Activated CD4-positive, alpha-beta T cell treated with anti-CD3 and anti-CD28 coated beads, Interleukin-2, amount 50 U/mL, for 4 hours (primary cell): ENCODE results near the gene PC.

Source experiments
- DNase-seq, 2 experiments: peaks; one replicate each; pipeline ENCODE4 v3.0.0-alpha.2; 2020

Gene PC

GRCh38 chr11:66882561-66883015 lies 75.6 kb downstream of the PC start:
- DNase-seq, result no peak

DNA sequence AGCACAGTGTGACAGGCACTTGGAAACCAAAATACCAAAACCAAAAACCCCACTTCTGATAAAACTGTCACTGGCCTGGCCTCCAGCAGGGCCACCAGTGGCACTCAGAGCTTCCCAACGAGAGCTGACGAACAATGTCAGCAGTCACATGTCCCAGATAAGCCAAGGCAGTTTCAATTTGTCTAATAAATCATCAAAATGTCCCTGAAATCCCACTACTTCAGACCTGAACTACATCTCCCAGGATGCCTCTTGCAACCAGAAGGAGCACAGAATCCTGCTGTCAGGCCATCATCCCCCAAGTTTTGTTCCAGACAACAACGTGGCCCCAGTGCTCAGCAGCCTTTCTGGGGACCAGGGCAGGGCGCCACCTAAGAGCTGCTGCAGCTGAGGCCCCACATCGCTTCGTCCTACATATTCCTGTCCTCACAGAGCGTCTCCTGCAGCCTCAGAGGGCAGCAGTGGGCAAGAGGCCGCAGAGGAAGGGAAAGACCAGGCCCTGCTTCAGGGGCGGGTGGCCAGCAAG lies 76.2 kb downstream of the PC start:
- no peak for DNase-seq

- no peak for DNase-seq
Measured at GRCh38 chr11:66881451-66881835, 76.7 kb downstream of the PC start.

DNA sequence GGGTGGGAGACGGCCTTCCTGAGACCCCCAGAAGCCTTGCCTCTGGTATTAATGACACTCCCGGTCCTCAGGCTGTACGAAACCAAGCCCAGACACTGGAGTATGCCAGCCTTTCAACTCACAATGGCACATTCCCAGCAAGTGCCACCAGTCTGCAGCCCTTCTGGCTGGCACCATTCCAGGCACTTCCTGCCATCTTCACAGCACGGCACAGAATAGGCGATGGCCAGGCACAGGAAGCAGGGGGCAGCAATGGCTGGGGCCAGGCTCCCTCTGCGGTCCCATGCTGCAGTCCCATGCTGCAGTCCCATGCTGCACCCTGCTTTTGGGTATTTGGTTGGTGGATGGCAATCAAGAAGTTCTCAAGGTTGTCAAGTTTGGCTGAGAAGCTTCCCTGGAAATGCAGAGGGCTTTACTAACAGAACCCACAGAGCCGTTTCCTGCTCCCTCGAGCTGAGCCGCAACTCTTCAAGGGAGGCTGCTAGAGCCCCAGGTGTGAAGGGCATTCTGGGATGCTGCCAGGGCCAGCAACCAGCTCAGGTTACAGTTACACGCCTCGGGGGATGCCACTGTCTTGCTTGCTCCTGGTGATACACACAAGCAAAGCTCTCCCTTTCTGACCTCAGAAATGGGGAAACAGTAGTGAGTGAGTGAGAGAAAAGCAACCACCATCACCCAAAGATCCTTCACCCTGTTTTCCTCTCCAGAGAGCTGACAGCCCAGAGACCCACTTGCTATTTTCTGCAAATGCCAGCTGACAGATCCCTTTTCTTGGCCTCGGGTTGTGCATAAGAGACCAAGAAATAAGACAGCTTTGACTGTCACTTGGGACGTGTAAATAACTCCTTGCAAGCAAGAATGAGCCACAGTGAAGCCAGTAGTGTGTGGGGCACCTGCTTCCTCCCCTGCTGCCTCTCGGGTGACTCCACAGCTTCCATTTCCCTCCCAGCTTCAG lies 77.4 kb downstream of the PC start:
- DNase-seq, result no peak

DNA sequence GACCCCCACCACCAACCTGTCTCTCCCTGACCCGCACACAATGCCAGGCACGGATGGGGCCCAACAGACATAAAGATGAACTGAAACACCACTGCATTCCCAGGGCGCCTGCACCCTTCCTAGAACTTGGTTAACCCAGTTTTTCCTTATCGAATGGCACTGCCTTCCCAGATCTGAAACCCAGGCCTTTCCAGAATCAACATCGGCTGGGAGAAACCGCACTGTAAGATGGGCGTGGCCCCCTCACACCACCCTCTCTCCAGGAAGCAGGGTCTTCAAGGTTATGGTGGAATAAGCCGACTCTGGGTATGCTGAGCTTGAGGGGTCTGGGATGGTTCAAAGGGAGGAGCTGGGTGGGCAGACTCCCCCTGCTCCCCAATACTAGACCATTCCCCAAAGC lies 78.2 kb downstream of the PC start:
- no peak for DNase-seq

DNA sequence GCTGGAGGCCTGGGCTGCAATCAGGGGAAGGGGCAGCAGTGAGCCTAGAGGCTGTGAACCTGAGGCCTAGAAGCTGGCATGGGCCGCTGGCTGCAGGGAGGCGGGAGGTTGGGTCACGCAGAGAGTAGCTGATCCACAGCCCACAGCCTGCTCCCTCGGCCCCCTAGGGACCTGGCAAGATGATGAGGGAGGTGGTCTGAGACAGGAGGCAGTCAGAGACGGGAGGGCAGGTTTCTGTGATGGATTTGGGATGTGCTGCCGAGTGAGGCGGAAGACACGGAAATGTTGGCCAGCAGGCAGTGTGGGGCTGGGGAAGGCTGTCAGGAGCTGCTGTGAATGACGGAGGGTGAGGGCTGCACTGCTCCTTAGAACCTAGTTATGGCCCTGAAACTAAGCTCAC lies 78.6 kb downstream of the PC start:
- no peak for DNase-seq

DNA sequence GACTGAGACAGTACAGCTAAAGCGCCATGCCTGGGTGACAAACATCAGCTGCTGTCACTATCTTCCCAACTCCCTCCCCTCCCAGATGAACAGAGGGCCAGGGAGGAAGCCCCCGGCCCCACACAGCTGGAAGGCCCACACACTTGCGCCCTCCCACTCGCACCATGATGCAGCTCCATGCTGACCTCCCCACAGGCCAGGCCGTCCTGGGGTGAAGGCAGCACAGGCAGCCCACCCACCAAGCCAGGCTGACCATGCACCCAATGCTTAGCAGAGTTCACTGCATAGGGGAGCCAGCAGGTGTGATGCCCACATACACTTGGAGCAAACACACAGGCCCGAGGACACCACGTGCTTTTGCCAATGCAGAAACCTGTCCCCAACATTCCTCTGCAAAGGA lies 79.2 kb downstream of the PC start:
- DNase-seq, result no peak

GRCh38 chr11:66878474-66878873 lies 79.7 kb downstream of the PC start:
- no peak for DNase-seq

- DNase-seq, result no peak
Measured at GRCh38 chr11:66877588-66878385, 80.4 kb downstream of the PC start.

GRCh38 chr11:66875378-66875777 lies 82.8 kb downstream of the PC start:
- DNase-seq, result no peak

DNA sequence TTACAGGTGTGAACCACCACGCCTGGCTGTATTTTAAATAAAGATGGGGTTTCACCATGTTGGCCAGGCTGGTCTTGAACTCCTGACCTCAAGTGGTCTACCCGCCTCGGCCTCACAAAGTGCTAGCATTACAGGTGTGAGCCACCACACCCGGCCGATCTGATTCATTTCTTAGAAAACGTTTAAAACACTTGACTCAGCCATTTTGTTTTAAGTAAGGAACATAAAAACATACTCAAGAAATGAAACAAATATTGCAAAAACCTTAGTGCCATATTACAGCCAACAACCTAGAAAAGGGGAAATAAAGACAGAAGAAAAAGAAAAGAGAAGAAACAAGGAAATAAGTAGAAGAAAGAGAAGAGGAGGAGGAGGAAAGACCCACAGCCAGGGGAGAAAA lies 84.0 kb downstream of the PC start:
- DNase-seq, result no peak

GRCh38 chr11:66871521-66871901 lies 86.7 kb downstream of the PC start:
- DNase-seq, result no peak

DNA sequence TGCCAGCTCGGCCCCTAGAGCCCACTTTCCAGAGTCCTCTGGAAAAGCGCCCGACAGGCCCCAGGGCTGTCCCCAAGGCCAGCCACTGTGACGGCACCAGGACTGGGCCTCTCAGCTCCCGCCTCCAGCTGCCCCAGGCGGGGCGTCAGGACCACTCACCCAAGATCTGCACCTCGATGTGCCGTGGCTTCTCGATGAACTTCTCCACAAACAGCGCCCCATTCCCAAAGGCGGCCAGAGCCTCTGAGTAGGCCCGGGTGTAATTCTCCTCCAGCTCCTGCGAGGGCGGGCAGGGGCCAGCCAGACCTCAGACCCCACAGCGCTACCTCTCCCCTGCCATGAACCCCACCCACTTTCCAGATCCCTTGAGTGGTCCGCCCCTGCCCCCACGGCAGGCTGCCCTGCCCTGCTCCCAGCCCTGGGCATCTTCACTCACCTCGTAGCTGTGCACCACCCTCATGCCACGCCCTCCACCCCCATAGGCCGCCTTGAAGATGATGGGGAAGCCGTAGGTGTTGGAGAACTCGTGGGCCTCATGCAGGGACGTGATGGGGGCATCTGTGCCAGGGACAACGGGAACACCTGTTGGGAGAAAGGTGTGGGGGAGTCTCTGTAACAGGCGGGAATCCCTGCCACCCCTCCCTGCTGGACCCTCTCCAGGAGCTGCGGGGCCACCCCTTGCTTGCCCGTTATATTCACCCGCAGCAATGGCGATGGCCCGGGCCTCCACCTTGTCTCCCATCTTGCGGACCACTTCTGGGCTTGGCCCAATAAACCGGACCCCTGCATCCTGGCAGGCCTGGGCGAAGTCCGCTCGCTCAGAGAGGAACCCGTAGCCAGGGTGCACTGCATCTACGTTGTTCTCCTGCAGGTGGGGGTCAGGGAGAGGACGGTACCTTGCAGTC lies 87.3 kb downstream of the PC start:
- DNase-seq, result no peak

DNA sequence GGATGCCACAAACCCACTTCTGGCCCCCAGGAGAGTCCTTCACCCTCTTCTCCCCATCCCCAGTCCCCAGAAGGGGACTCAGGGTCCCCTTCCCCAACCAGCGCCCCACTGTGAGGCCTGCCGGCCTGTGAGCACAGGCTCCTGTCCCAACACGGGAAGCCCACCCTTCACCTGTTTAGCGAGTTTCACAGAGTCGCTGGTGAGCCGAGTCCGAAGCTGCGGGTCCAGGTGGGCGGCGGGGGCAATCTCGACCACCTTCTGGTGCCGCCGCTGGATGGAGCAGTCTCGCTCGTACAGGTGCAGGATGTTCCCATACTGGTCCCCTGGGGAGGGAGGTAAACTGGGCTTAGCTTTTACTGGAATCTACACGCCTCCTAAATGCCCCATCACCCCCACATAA lies 88.1 kb downstream of the PC start:
- DNase-seq, result no peak

GRCh38 chr11:66869567-66869870 lies 88.7 kb downstream of the PC start:
- DNase-seq, result no peak

- peak; percentile 79 to 83 for DNase-seq
Measured at GRCh38 chr11:66868726-66869566, 89.2 kb downstream of the PC start.

DNA sequence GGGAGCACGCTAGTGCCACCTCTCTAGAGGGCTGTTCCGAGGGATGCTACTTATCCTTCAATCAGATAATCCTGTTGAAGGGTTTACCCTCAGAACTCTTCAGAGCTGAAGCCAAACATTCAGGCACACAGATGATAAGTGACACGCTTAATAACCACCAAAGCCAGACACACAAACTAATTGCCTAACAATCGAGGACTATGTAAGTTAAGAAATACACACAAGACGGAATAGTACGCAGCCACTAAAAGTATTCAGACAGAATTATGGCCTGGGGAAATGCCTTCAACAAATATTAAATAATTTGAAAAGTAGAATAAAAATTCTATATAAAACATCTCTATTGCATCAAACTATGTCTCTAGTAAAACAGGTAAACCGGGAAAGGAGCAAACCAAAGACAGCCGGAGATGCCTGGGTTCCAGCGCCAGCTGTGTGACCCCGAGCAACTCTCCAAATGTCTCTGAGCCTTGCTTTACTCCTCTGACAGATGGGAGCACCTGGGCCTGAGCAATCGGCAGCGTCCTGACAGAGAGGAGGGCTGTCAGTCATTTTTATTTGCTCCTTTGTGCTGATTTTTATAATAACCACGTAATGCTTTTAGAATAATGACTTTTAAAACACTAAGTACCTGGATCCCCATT lies 90.0 kb downstream of the PC start:
- no peak for DNase-seq

GRCh38 chr11:66867425-66868040 lies 90.7 kb downstream of the PC start:
- no peak for DNase-seq

DNA sequence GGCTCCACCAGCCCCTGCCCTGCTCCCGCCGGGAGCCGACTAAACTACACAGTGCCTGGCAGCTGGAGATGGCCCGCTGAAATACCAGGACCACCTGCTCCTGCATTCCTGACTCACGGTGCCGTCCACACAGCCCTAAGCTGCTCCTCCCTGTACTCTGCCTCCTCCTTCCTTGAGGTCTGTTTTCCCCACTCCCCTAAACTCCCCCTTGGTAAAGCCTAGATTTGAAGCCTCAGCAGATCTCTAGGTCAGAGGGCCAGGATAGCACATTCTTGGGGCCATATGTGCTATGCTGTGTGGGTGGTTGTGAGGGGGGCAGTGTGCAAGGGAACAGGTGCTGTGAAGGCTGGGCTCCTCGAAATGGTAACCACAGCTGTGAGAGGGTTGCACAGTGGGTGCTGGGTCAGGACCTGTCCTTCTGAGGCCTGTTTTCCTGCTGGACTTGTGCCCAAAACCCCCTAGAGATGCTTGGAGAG lies 91.6 kb downstream of the PC start:
- DNase-seq, result no peak

- DNase-seq, result no peak
Measured at GRCh38 chr11:66866007-66866406, 92.2 kb downstream of the PC start.
